ENCODE data around the gene NR1I3.
"Not testable (repeated sequence)": the region's sequence is repeated elsewhere in the genome, so short reads cannot be mapped to it uniquely, and the experiment has no call there.

NR1I3 gene

GRCh38 chr1:161258439-161259344 is 20.7 kb upstream of the NR1I3 start, which contains the start of gene PCP4L1:
TSS of gene PCP4L1 (plus strand) at chr1:161258745. CDS start at chr1:161258975, 230 bp downstream.
- no peak within 1 kb of the TSS for H3K27ac Mint-ChIP-seq

DNA sequence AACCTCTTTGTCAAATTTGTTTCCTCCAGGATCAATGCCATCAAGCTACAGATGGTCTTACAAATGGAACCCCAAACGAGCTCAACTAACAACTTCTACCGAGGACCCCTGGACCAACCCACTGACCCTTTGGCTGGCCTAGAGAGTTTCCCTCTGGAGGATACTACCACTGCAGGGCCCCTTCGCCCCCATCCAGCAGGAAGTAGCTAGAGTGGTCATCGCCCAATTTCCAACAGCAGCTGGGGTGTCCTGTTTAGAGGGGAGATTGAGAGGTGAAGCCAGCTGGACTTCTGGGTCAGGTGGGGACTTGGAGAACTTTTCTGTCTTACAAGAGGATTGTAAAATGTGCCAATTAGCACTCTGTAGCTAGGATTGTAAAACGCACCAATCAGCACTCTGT is 19.1 kb upstream of the NR1I3 start:
- not testable (repeated sequence) for H3K4me1 Mint-ChIP-seq (ENCODE audit: low read depth); H3K4me3 Mint-ChIP-seq; H3K27ac Mint-ChIP-seq
- H3K9me3 Mint-ChIP-seq = peaks cover 13% of the 10 kb centered on the region
- peaks cover 59% of the 10 kb centered on the region for H3K27me3 Mint-ChIP-seq
- H3K36me3 Mint-ChIP-seq (ENCODE audit: low read depth) = peaks cover 22% of the 10 kb centered on the region

More at GRCh38 chr1:161258439-161259344, 20.7 kb upstream of the NR1I3 start, which contains the start of gene PCP4L1:
- Mint-ChIP-seq H3K4me3 (peak within 1 kb of the TSS; percentile 60), H3K36me3 (ENCODE audit: low read depth) (peaks cover 22% of the 10 kb centered on the region), H3K9me3 (peaks cover 13% of the 10 kb centered on the region), H3K27me3 (peaks cover 68% of the 10 kb centered on the region), H3K4me1 (ENCODE audit: low read depth) (peaks cover 7% of the 10 kb centered on the region)

- Mint-ChIP-seq H3K36me3 (ENCODE audit: low read depth) (peaks cover 22% of the 10 kb centered on the region), H3K9me3 (peaks cover 13% of the 10 kb centered on the region), H3K27me3 (peaks cover 49% of the 10 kb centered on the region)
- H3K4me3 Mint-ChIP-seq; H3K4me1 Mint-ChIP-seq (ENCODE audit: low read depth); H3K27ac Mint-ChIP-seq: not testable (repeated sequence)
Measured at GRCh38 chr1:161255955-161256520, 18.0 kb upstream of the NR1I3 start.

GRCh38 chr1:161255302-161255701 is 17.3 kb upstream of the NR1I3 start:
- not testable (repeated sequence) for H3K4me1 Mint-ChIP-seq (ENCODE audit: low read depth); H3K27ac Mint-ChIP-seq; H3K4me3 Mint-ChIP-seq
- Mint-ChIP-seq H3K9me3 (peaks cover 13% of the 10 kb centered on the region), H3K27me3 (peaks cover 43% of the 10 kb centered on the region), H3K36me3 (ENCODE audit: low read depth) (peaks cover 22% of the 10 kb centered on the region)

- Mint-ChIP-seq H3K27ac (no peak overlapping the region), H3K9me3 (peaks cover 7% of the 10 kb centered on the region), H3K27me3 (peaks cover 9% of the 10 kb centered on the region), H3K36me3 (ENCODE audit: low read depth) (peaks cover 5% of the 10 kb centered on the region), H3K4me1 (ENCODE audit: low read depth) (no peaks in the 10 kb centered on the region), H3K4me3 (no peak overlapping the region)
Measured at GRCh38 chr1:161251579-161251978, 13.6 kb upstream of the NR1I3 start.

DNA sequence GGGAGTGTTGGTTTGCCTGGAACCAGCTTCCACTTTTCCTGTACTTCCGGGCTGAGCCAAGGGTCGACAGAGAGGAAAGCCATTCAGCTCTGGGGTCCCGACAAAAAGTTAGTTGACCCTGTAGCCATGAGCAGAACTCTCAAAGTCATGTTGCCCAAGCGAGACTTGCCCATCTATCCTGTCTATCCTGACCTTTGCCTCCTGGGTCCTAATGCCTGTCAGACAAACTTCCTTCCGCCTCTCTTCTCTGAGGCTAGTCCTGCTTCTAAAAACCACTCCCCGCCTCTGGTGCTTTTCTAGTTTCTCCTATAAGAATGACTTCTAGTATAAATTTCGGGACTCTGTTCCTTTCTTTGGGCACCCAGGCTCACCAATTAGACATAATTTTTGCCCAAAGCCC is 12.8 kb upstream of the NR1I3 start:
- Mint-ChIP-seq H3K4me3 (no peak overlapping the region), H3K9me3 (peaks cover 3% of the 10 kb centered on the region), H3K27me3 (peaks cover 5% of the 10 kb centered on the region), H3K36me3 (ENCODE audit: low read depth) (no peaks in the 10 kb centered on the region), H3K27ac (no peak overlapping the region), H3K4me1 (ENCODE audit: low read depth) (no peaks in the 10 kb centered on the region)

GRCh38 chr1:161250100-161250499 is 12.1 kb upstream of the NR1I3 start:
- H3K27me3 Mint-ChIP-seq; H3K9me3 Mint-ChIP-seq; H3K4me1 Mint-ChIP-seq (ENCODE audit: low read depth); H3K36me3 Mint-ChIP-seq (ENCODE audit: low read depth); H3K27ac Mint-ChIP-seq; H3K4me3 Mint-ChIP-seq: not testable (repeated sequence)

- H3K27me3 Mint-ChIP-seq = no peaks in the 10 kb centered on the region
- H3K4me1 Mint-ChIP-seq (ENCODE audit: low read depth) = no peaks in the 10 kb centered on the region
- H3K4me3 Mint-ChIP-seq = no peak overlapping the region
- H3K9me3 Mint-ChIP-seq = peaks cover 2% of the 10 kb centered on the region
- H3K27ac Mint-ChIP-seq = no peak overlapping the region
- no peaks in the 10 kb centered on the region for H3K36me3 Mint-ChIP-seq (ENCODE audit: low read depth)
Measured at GRCh38 chr1:161244888-161245287, 6.9 kb upstream of the NR1I3 start.

DNA sequence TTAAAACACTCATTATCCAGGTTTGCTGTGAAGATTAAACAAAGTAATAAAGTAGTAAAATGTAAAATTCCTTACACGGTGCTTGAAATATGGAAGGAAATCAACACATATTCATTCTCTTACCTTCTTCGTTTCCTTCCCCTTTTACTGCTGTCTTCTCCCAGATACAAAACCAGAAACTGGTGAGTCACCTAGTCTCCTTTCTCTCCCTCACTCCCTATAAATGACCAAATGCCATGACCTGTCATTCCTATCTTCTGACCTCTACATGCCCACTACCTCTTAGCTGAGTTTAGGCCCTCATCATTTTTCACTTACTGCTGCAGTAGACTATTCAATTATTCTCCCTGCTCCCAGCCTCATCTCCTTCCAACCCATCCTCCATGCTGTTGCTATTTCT is 4.3 kb upstream of the NR1I3 start:
- no peak overlapping the region for H3K4me3 Mint-ChIP-seq
- no peaks in the 10 kb centered on the region for H3K36me3 Mint-ChIP-seq (ENCODE audit: low read depth)
- no peaks in the 10 kb centered on the region for H3K27me3 Mint-ChIP-seq
- no peaks in the 10 kb centered on the region for H3K9me3 Mint-ChIP-seq
- H3K4me1 Mint-ChIP-seq (ENCODE audit: low read depth) = no peaks in the 10 kb centered on the region
- H3K27ac Mint-ChIP-seq = no peak overlapping the region

DNA sequence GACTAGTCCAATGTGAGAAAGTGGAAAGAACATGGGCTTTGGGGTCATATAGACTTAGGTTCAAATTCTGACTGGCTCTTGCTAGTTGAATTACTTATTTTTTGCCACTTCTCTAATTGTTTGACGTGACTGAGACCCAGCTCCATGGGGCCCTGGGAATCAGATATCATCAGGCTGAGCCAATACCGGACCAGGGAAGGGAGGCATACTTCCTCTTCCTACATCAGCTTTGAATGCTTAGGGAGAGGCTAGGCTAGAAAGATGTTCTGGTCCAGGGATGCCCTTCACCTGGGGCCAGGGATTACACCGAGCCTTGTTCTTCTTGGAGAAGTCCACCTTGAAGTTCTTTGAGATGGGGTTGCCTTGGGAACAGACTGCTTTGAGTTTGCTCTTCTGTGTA is 3.7 kb upstream of the NR1I3 start:
- no peaks in the 10 kb centered on the region for H3K4me1 Mint-ChIP-seq (ENCODE audit: low read depth)
- H3K4me3 Mint-ChIP-seq = no peak overlapping the region
- H3K36me3 Mint-ChIP-seq (ENCODE audit: low read depth) = no peaks in the 10 kb centered on the region
- H3K27ac Mint-ChIP-seq = no peak overlapping the region
- H3K9me3 Mint-ChIP-seq = no peaks in the 10 kb centered on the region
- H3K27me3 Mint-ChIP-seq = no peaks in the 10 kb centered on the region

DNA sequence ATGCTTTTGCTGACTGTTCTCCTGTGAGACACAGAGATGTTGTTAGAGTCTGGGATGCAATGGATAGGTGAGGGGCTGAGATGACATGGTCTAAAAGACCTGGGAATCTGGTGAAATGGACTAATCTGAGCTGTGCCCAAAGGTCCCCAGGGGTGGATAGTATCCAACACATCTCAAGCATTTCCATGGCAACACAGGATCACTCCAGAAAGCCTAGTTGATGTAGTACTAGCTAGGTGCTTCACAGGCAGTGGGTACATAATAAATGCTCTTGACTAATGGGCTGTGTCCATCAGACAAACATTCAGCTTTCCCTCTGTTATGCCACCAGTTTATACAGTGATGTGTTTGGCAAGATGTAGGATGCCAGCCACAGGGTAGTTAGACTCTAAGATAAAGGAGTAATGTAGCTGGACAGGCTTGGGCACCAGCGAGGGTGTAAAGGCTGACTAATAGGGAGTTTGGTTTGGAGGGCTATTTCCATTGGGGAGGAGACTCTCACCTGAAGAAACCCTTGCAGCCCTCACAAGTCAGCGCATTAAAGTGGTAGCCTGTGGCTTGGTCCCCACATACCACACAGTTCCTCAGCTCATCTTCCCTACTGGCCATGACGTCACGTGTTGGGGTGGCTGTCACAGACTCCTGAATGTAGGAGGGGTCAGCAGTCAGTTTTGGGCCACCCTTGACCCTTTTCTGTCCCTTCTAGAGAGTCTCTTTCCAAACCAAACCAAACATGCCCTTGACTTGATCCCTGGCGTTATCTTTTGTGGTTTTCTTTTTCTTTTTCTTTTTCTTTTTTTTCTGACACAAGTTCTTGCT is 1.8 kb downstream of the NR1I3 start:
- no peak overlapping the region for H3K4me3 Mint-ChIP-seq
- H3K27ac Mint-ChIP-seq = no peak overlapping the region
- no peaks in the 10 kb centered on the region for H3K9me3 Mint-ChIP-seq
- no peaks in the 10 kb centered on the region for H3K27me3 Mint-ChIP-seq
- no peaks in the 10 kb centered on the region for H3K36me3 Mint-ChIP-seq (ENCODE audit: low read depth)
- no peaks in the 10 kb centered on the region for H3K4me1 Mint-ChIP-seq (ENCODE audit: low read depth)

DNA sequence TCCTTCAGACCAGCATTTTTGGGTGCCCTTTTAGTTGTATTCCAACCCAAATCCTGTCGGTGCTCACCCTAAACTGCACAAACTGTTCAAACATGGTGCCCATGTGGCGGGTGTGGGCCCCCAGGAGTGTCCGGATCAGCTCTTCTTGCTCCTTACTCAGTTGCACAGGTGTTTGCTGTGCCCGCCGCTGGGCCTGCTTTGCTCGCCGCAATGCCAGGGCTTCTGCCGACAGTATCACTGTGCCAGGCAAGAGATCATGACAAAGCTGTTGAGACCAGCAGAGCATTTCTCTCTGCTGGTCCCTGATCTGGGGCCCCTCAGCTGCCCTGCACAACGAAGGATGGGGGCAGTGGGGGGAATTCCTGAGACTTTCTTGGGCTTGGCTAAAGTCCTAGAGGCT is 4.9 kb downstream of the NR1I3 start:
- no peak overlapping the region for H3K4me3 Mint-ChIP-seq
- no peaks in the 10 kb centered on the region for H3K27me3 Mint-ChIP-seq
- H3K27ac Mint-ChIP-seq = no peak overlapping the region
- no peaks in the 10 kb centered on the region for H3K9me3 Mint-ChIP-seq
- peaks cover 8% of the 10 kb centered on the region for H3K36me3 Mint-ChIP-seq (ENCODE audit: low read depth)
- H3K4me1 Mint-ChIP-seq (ENCODE audit: low read depth) = no peaks in the 10 kb centered on the region

DNA sequence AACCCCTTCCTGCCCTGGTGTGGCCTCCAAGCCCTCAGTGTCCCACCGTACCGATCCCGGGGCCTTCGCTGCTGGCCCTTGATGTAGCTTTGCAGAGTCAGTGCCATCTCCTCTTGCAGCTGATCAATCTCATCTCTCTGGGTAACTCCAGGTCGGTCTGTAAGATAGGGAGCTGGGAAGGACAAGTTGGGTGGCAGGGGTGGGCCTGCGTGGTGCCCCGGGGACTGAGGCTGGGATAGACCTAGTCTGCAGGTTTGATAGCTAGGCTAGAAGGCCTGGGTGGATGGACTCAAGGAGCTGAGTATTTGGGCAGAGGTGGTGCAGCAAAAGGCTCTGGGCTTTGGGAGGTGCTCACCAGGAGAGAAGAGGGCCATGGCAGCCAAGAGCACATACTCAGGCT is 7.2 kb downstream of the NR1I3 start:
- Mint-ChIP-seq H3K27me3 (no peaks in the 10 kb centered on the region), H3K9me3 (no peaks in the 10 kb centered on the region), H3K36me3 (ENCODE audit: low read depth) (peaks cover 15% of the 10 kb centered on the region), H3K27ac (no peak overlapping the region), H3K4me3 (no peak overlapping the region), H3K4me1 (ENCODE audit: low read depth) (peaks cover 18% of the 10 kb centered on the region)

GRCh38 chr1:161229896-161230295 is 8.1 kb downstream of the NR1I3 start:
- no peak overlapping the region for H3K27ac Mint-ChIP-seq

DNA sequence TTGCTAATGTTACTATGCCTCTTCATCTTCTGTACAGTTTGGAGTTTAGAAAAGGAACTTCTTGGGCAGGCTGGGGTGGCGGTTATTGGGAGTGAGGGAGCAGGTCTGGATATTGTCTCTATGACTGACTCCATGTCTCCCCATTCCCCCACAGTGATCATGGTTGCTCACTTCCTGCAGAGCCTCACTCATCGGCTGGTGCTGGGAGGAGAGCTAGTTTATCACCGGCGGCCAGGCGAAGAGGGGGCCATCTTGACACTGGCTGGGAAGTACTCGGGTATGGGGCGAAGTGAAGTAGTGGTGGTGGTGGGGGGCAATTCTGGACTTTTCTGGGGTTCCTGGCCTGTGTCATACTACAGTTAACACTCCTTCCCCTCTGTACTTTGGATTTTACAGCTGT is 10.0 kb downstream of the NR1I3 start:
- peak overlapping the region; percentile 97 for H3K4me3 Mint-ChIP-seq
- no peaks in the 10 kb centered on the region for H3K27me3 Mint-ChIP-seq
- peaks cover 15% of the 10 kb centered on the region for H3K36me3 Mint-ChIP-seq (ENCODE audit: low read depth)
- H3K27ac Mint-ChIP-seq = no peak overlapping the region
- H3K9me3 Mint-ChIP-seq = no peaks in the 10 kb centered on the region
- peaks cover 26% of the 10 kb centered on the region for H3K4me1 Mint-ChIP-seq (ENCODE audit: low read depth)

More at GRCh38 chr1:161229896-161230295, 8.1 kb downstream of the NR1I3 start:
- H3K4me3 Mint-ChIP-seq = no peak overlapping the region
- no peaks in the 10 kb centered on the region for H3K27me3 Mint-ChIP-seq
- H3K9me3 Mint-ChIP-seq = no peaks in the 10 kb centered on the region
- peaks cover 25% of the 10 kb centered on the region for H3K4me1 Mint-ChIP-seq (ENCODE audit: low read depth)
- H3K36me3 Mint-ChIP-seq (ENCODE audit: low read depth) = peaks cover 15% of the 10 kb centered on the region
